ENCODE measurements around the gene GSN. TPM values are rescaled to one million over a fixed set of nuclear protein-coding genes. Genes with fewer than 3 reads are reported as not detected.

GSN gene
- total and polyA plus RNA-seq, 11 donors, result 379 to 2,088 (median 689) TPM

GRCh38 chr9:121275781-121276658 is 8.1 kb downstream of the GSN start:
- Histone ChIP-seq H3K36me3 (peaks cover 0 to 7% (median 0%) of the 10 kb centered on the region in 9 donors), H3K9me3 (no peaks in the 10 kb centered on the region), H3K27me3 (no peaks in the 10 kb centered on the region), H3K4me1 (peaks cover 23 to 96% (median 64%) of the 10 kb centered on the region in 12 donors), H3K27ac (peak overlapping the region in 2 of 12 donors; percentile 11 to 96), H3K4me3 (no peak overlapping the region)
- intact Hi-C loops (cut with DNase I), result loop anchor here in 5 of 10 donors (5.0 to 10.0 kb wide), 7 partner anchors 36 to 101 kb away; partner anchors contain the start of gene STOM (in 2 of the 5)
- ATAC-seq, result no peak
- 67 to 88% (median 72%) methylated on average over 7 to 8 of the region's 8 CpGs for WGBS, 4 donors
- TF ChIP-seq CTCF (IDR thresholded peaks at IDR 0.05) (no peak), POLR2A (IDR thresholded peaks at IDR 0.05) (no peak)
- no peak for DNase-seq

DNA sequence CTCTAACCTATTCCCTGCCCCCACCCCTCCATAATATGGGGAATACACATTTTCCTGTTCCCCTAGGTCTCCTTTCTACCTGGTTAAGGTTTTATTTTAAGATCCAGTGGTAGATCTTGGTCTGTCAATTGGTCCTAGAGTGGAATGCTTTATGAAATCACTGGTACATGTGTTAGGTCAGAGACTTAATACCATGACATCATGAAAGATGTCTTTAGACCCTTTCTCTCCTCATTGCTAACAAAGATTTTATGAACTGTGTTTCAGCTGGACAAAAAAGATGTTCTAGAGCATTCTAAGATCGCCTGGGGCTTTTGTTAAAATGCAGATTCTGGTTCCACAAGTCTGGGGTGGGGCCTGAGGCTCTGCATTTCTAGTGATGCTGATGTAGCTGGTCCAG is 9.1 kb downstream of the GSN start:
- Histone ChIP-seq H3K27me3 (no peaks in the 10 kb centered on the region), H3K9me3 (no peaks in the 10 kb centered on the region), H3K4me1 (peaks cover 25 to 96% (median 64%) of the 10 kb centered on the region in 12 donors), H3K36me3 (peaks cover 0 to 7% (median 0%) of the 10 kb centered on the region in 9 donors), H3K4me3 (no peak overlapping the region), H3K27ac (peak overlapping the region in 6 of 12 donors; percentile 21 to 99 (median 96))
- intact Hi-C loops (cut with DNase I), result loop anchor here in 5 of 10 donors (5.0 to 10.0 kb wide), 7 partner anchors 35 to 100 kb away; partner anchors contain the start of gene STOM (in 2 of the 5)
- TF ChIP-seq CTCF (IDR thresholded peaks at IDR 0.05) (no peak), POLR2A (IDR thresholded peaks at IDR 0.05) (no peak)
- 96 to 100% (median 99%) methylated on average over 1 of the region's 1 CpG for WGBS, 4 donors
- ATAC-seq (no peak), DNase-seq (no peak)

DNA sequence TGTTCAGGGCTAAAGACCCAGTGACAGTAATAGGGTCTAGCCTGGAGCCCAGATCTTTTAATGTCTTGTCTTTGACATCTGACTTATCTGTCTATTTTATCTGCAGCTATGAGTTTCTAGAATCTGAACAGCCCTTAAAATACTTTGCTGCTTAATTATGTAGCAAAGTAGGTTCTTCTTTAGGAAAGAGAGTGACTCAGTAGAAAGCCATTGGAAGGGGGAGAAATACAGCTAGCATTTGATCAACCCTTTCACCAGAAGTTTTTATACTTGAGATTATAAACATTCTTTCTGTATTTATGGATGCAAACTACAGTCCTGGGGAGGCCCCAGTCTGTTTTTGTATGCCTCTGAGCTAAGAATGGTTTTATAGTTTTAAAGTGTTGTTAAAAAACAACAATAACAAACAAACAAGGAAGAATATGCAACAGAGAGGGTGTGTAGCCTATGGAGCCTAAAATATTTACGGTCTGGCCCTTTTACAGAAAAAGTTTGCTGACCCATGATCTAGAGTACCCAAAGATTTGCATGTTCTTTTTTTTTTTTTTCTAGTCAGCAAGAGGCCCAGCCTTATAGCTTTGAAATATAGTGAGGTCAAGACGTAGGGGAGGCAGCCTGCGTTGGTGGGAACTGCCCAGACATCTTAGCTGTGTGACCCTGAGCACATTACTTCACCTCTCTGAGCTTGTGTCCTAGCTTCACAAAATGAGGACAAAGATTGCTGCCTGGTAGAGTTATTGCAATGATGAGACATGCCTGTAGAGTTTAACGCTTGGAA is 9.7 kb downstream of the GSN start:
- intact Hi-C loops (cut with DNase I), result loop anchor here in 8 of 10 donors (2.0 to 10.0 kb wide), 9 partner anchors 35 to 100 kb away; partner anchors contain the start of gene STOM (in 2 of the 8)
- peaks cover 0 to 7% (median 0%) of the 10 kb centered on the region in 9 donors for H3K36me3 ChIP-seq
- peaks cover 25 to 96% (median 64%) of the 10 kb centered on the region in 12 donors for H3K4me1 ChIP-seq
- H3K27me3 ChIP-seq, result no peaks in the 10 kb centered on the region
- no peak for ATAC-seq
- H3K9me3 ChIP-seq, result no peaks in the 10 kb centered on the region
- H3K4me3 ChIP-seq, result no peak overlapping the region
- DNase-seq, result no peak
- peak overlapping the region in 11 of 12 donors; percentile 52 to 100 (median 96) for H3K27ac ChIP-seq
- WGBS, 4 donors, result 74 to 81% (median 78%) methylated on average over 4 of the region's 4 CpGs
- TF ChIP-seq CTCF (IDR thresholded peaks at IDR 0.05) (no peak), POLR2A (IDR thresholded peaks at IDR 0.05) (no peak)

Data from heart left ventricle (tissue), 16 donors.